OCI-LY3 (cell line): Measurements from ENCODE around the gene RAP1GAP.

Experiments used
- CTCF ChIP-seq: fragments of 200-600, 300-600 bp; sonication (generic); IDR thresholded peaks from 2 replicates; pipeline ENCODE4 v1.5.1; 2014; ENCODE audit warnings: antibody characterized with exemption, low read length, low read depth
- EZH2phosphoT487 ChIP-seq: fragments of 200-600 bp; shearing (Covaris generic); IDR thresholded peaks from 2 replicates; pipeline ENCODE4 v1.6.1; 2018; ENCODE audit warnings: antibody characterized with exemption, mixed run types, low read depth

- TF ChIP-seq EZH2phosphoT487: no peak
- TF ChIP-seq CTCF: no peak
Observed at GRCh38 chr1:21565285-21565684, 103.9 kb downstream of the RAP1GAP start.
